ENCODE data around the gene ADRA2B.
"Not testable (repeated sequence)": the region's sequence is repeated elsewhere in the genome, so short reads cannot be mapped to it uniquely, and the experiment has no call there.

ADRA2B gene

GRCh38 chr2:96065954-96066353 lies 50.4 kb downstream of the ADRA2B start:
- H3K4me1 ChIP-seq (ENCODE audit: control extremely low read depth in 1 of 4, control insufficient read depth in 4 of 4, insufficient read depth in 4 of 4, low read length in 3 of 4); H3K27ac ChIP-seq (ENCODE audit: insufficient read depth in 1 of 2, low read depth in 1 of 2, low read length in 2 of 2, poor library complexity in 1 of 2, severe bottlenecking in 2 of 2); H3K4me3 ChIP-seq (ENCODE audit: control insufficient read depth in 1 of 7, extremely low read depth in 1 of 7, insufficient read depth in 4 of 7, low read depth in 2 of 7, low read length in 6 of 7); CTCF ChIA-PET; DNase-seq; POLR2A ChIA-PET; H3K9me3 ChIP-seq (ENCODE audit: control extremely low read depth in 1 of 5, control insufficient read depth in 4 of 5, insufficient read depth in 2 of 5, low read depth in 1 of 5, low read length in 4 of 5); H3K27me3 ChIP-seq (replicated peaks in 2 of 5; ENCODE audit: control insufficient read depth in 4 of 5, insufficient read depth in 5 of 5, low read length in 4 of 5); H3K36me3 ChIP-seq (ENCODE audit: control insufficient read depth in 4 of 4, insufficient read depth in 4 of 4, low read length in 3 of 4): not testable (repeated sequence)
- WGBS (ENCODE audit: insufficient coverage) = 100% methylated on average over 1 of the region's 4 CpGs

GRCh38 chr2:96065381-96065930 lies 50.9 kb downstream of the ADRA2B start:
- no peak for DNase-seq
- Histone ChIP-seq H3K9me3 (ENCODE audit: control extremely low read depth in 1 of 5, control insufficient read depth in 4 of 5, insufficient read depth in 2 of 5, low read depth in 1 of 5, low read length in 4 of 5) (no peaks in the 10 kb centered on the region), H3K36me3 (ENCODE audit: control insufficient read depth in 4 of 4, insufficient read depth in 4 of 4, low read length in 3 of 4) (no peaks in the 10 kb centered on the region), H3K27me3 (replicated peaks in 2 of 5; ENCODE audit: control insufficient read depth in 4 of 5, insufficient read depth in 5 of 5, low read length in 4 of 5) (no peaks in the 10 kb centered on the region), H3K4me1 (ENCODE audit: control extremely low read depth in 1 of 4, control insufficient read depth in 4 of 4, insufficient read depth in 4 of 4, low read length in 3 of 4) (peaks cover 0 to 5% (median 0%) of the 10 kb centered on the region in 4 experiments), H3K4me3 (ENCODE audit: control insufficient read depth in 1 of 7, extremely low read depth in 1 of 7, insufficient read depth in 4 of 7, low read depth in 2 of 7, low read length in 6 of 7) (no peak overlapping the region), H3K27ac (ENCODE audit: insufficient read depth in 1 of 2, low read depth in 1 of 2, low read length in 2 of 2, poor library complexity in 1 of 2, severe bottlenecking in 2 of 2) (no peak overlapping the region)
- WGBS (ENCODE audit: insufficient coverage) = 99% methylated on average over 4 of the region's 4 CpGs
- ChIA-PET POLR2A (no interaction called here), CTCF (interaction anchor here (0.6 kb wide), 1 partner anchor 1600 kb away, joined by 3 read pairs; no protein-coding TSS in a partner anchor)

GRCh38 chr2:96064760-96065159 lies 51.6 kb downstream of the ADRA2B start:
- POLR2A ChIA-PET; DNase-seq; H3K4me1 ChIP-seq (ENCODE audit: control extremely low read depth in 1 of 4, control insufficient read depth in 4 of 4, insufficient read depth in 4 of 4, low read length in 3 of 4); H3K27me3 ChIP-seq (replicated peaks in 2 of 5; ENCODE audit: control insufficient read depth in 4 of 5, insufficient read depth in 5 of 5, low read length in 4 of 5); H3K27ac ChIP-seq (ENCODE audit: insufficient read depth in 1 of 2, low read depth in 1 of 2, low read length in 2 of 2, poor library complexity in 1 of 2, severe bottlenecking in 2 of 2); H3K9me3 ChIP-seq (ENCODE audit: control extremely low read depth in 1 of 5, control insufficient read depth in 4 of 5, insufficient read depth in 2 of 5, low read depth in 1 of 5, low read length in 4 of 5); H3K4me3 ChIP-seq (ENCODE audit: control insufficient read depth in 1 of 7, extremely low read depth in 1 of 7, insufficient read depth in 4 of 7, low read depth in 2 of 7, low read length in 6 of 7); H3K36me3 ChIP-seq (ENCODE audit: control insufficient read depth in 4 of 4, insufficient read depth in 4 of 4, low read length in 3 of 4): not testable (repeated sequence)
- CTCF ChIA-PET = interaction anchor here (0.6 kb wide), 1 partner anchor 1600 kb away, joined by 3 read pairs; no protein-coding TSS in a partner anchor

GRCh38 chr2:96064047-96064675 lies 52.2 kb downstream of the ADRA2B start:
- H3K27ac ChIP-seq (ENCODE audit: insufficient read depth in 1 of 2, low read depth in 1 of 2, low read length in 2 of 2, poor library complexity in 1 of 2, severe bottlenecking in 2 of 2); POLR2A ChIA-PET; H3K9me3 ChIP-seq (ENCODE audit: control extremely low read depth in 1 of 5, control insufficient read depth in 4 of 5, insufficient read depth in 2 of 5, low read depth in 1 of 5, low read length in 4 of 5); H3K27me3 ChIP-seq (replicated peaks in 2 of 5; ENCODE audit: control insufficient read depth in 4 of 5, insufficient read depth in 5 of 5, low read length in 4 of 5); DNase-seq; H3K4me3 ChIP-seq (ENCODE audit: control insufficient read depth in 1 of 7, extremely low read depth in 1 of 7, insufficient read depth in 4 of 7, low read depth in 2 of 7, low read length in 6 of 7); H3K4me1 ChIP-seq (ENCODE audit: control extremely low read depth in 1 of 4, control insufficient read depth in 4 of 4, insufficient read depth in 4 of 4, low read length in 3 of 4); H3K36me3 ChIP-seq (ENCODE audit: control insufficient read depth in 4 of 4, insufficient read depth in 4 of 4, low read length in 3 of 4); CTCF ChIA-PET: not testable (repeated sequence)
- WGBS (ENCODE audit: insufficient coverage) = 100% methylated on average over 1 of the region's 3 CpGs

- H3K9me3 ChIP-seq (ENCODE audit: control extremely low read depth in 1 of 5, control insufficient read depth in 4 of 5, insufficient read depth in 2 of 5, low read depth in 1 of 5, low read length in 4 of 5); H3K27ac ChIP-seq (ENCODE audit: insufficient read depth in 1 of 2, low read depth in 1 of 2, low read length in 2 of 2, poor library complexity in 1 of 2, severe bottlenecking in 2 of 2); CTCF ChIA-PET; H3K27me3 ChIP-seq (replicated peaks in 2 of 5; ENCODE audit: control insufficient read depth in 4 of 5, insufficient read depth in 5 of 5, low read length in 4 of 5); POLR2A ChIA-PET; H3K4me1 ChIP-seq (ENCODE audit: control extremely low read depth in 1 of 4, control insufficient read depth in 4 of 4, insufficient read depth in 4 of 4, low read length in 3 of 4); H3K4me3 ChIP-seq (ENCODE audit: control insufficient read depth in 1 of 7, extremely low read depth in 1 of 7, insufficient read depth in 4 of 7, low read depth in 2 of 7, low read length in 6 of 7); H3K36me3 ChIP-seq (ENCODE audit: control insufficient read depth in 4 of 4, insufficient read depth in 4 of 4, low read length in 3 of 4): not testable (repeated sequence)
- DNase-seq = peak; percentile 9 to 74 (median 61)
- WGBS (ENCODE audit: insufficient coverage) = 76% methylated on average over 5 of the region's 12 CpGs
Observed at GRCh38 chr2:96063116-96063899, 53.1 kb downstream of the ADRA2B start.
